HCT116 (cell line): ENCODE results near the gene HDAC7. TPM values are rescaled to one million over a fixed set of nuclear protein-coding genes. Genes with fewer than 3 reads are reported as not detected.
A peak's percentile ranks its signal among the peaks of the same experiment; 100 is the strongest.

Experiments used
- ATAC-seq: fragments of 200-7000 bp; cut with Tn5 transposase; 2 replicates; pipeline ENCODE4 v1.9.1; 2020; ENCODE audit warnings: mild to moderate bottlenecking, moderate library complexity
- BruUV-seq: library from RNA; stranded (reverse); fragments of 400-500 nt; replicated peaks from 2 replicates; lab custom pipeline; 2021; lab: Mats Ljungman, UMichigan
- CTCF ChIA-PET: fragments of 300-600 bp; sonication (Branson Sonifier 250); formaldehyde crosslinking; loops from one replicate; lab custom pipeline; 2021; ENCODE audit warnings: antibody characterized with exemption; lab: Charles Lee
- POLR2A ChIA-PET: fragments of 300-600, 350-600 bp; sonication (Branson Sonifier 250); formaldehyde crosslinking; loops from one replicate; lab custom pipeline; 2021; ENCODE audit warnings: antibody characterized with exemption; lab: Charles Lee
- RAD21 ChIA-PET, 2 experiments: fragments of 300-600 bp; sonication (Branson Sonifier 250); formaldehyde crosslinking; loops; one replicate each; lab custom pipeline; 2023; ENCODE audit warnings: low total read pairs in 2 of 2; ENCODE audit not compliant: uncharacterized antibody in 2 of 2, unreplicated experiment in 2 of 2, low non-redundant PET in 1 of 2; lab: Charles Lee
- DNase-seq: peaks from one replicate; pipeline ENCODE4 v3.0.0-alpha.2; 2010; ENCODE audit warnings: low read depth, low spot score
- H2AFZ ChIP-seq: fragments of 200-600 bp; shearing (Covaris generic), sonication (generic); 2 replicates; pipeline ENCODE4 v1.6.1; 2017; ENCODE audit warnings: low read depth, mixed run types, mixed read lengths, antibody characterized with exemption, low read length; ENCODE audit not compliant: poor library complexity, severe bottlenecking
- H3K27ac ChIP-seq: 2 replicates; pipeline ENCODE4 v1.5.1; 2012; ENCODE audit warnings: low read depth, low read length
- H3K27me3 ChIP-seq: fragments of 200-600 bp; sonication (generic); 2 replicates; pipeline ENCODE4 v1.6.1; 2016; ENCODE audit warnings: mixed run types, low read length, mixed read lengths; ENCODE audit not compliant: insufficient read depth
- H3K36me3 ChIP-seq, 2 experiments: fragments of 200-500 bp in 1 of 2; fragments of 200-600 bp in 1 of 2; sonication (Bioruptor generic) in 1 of 2; sonication (generic) in 1 of 2; 2 replicates each; pipeline versions ENCODE4 v1.5.1 to v1.6.1; 2014 to 2016; ENCODE audit warnings: low read length in 2 of 2, inconsistent platforms in 1 of 2, mixed read lengths in 1 of 2, mixed run types in 1 of 2; ENCODE audit not compliant: insufficient read depth in 2 of 2, control insufficient read depth in 1 of 2
- H3K4me1 ChIP-seq, 2 experiments: fragments of 200-600 bp in 1 of 2; sonication (generic) in 1 of 2; 2 replicates each; pipeline versions ENCODE4 v1.5.1 to v1.6.1; 2012 to 2017; ENCODE audit warnings: low read length in 2 of 2, inconsistent platforms in 1 of 2, mild to moderate bottlenecking in 1 of 2, mixed read lengths in 1 of 2, mixed run types in 1 of 2, moderate library complexity in 1 of 2; ENCODE audit not compliant: insufficient read depth in 2 of 2, control insufficient read depth in 1 of 2
- H3K4me2 ChIP-seq: fragments of 200-600 bp; sonication (generic); 2 replicates; pipeline ENCODE4 v1.6.1; 2017; ENCODE audit warnings: mixed run types, low read length, mixed read lengths
- H3K4me3 ChIP-seq, 2 experiments: fragments of 200-600 bp in 1 of 2; sonication (generic) in 1 of 2; replicated peaks in 1 of 2; 2 replicates each; pipeline ENCODE4 v1.5.1; 2011 to 2016; ENCODE audit warnings: low read length in 2 of 2, control low read depth in 1 of 2, low read depth in 1 of 2, mild to moderate bottlenecking in 1 of 2, mixed read lengths in 1 of 2, mixed run types in 1 of 2
- H3K79me2 ChIP-seq: fragments of 200-600 bp; sonication (generic); 2 replicates; pipeline ENCODE4 v1.6.1; 2017; ENCODE audit warnings: mild to moderate bottlenecking, mixed run types, low read length, moderate library complexity, mixed read lengths; ENCODE audit not compliant: insufficient read depth
- H3K9ac ChIP-seq: fragments of 200-600 bp; sonication (generic); 2 replicates; pipeline ENCODE4 v1.6.1; 2016; ENCODE audit warnings: low read length, mixed read lengths
- H3K9me2 ChIP-seq: fragments of 200-600 bp; sonication (generic), shearing (Covaris generic); 2 replicates; pipeline ENCODE4 v1.6.1; 2017; ENCODE audit warnings: mixed run types, mild to moderate bottlenecking, moderate library complexity; ENCODE audit not compliant: insufficient read depth
- H3K9me3 ChIP-seq, 2 experiments: fragments of 200-500 bp in 1 of 2; fragments of 200-600 bp in 1 of 2; sonication (Bioruptor generic) in 1 of 2; sonication (generic) in 1 of 2; 2 replicates each; pipeline ENCODE4 v1.6.1; 2014 to 2017; ENCODE audit warnings: low read length in 2 of 2, mixed read lengths in 2 of 2, inconsistent platforms in 1 of 2, low read depth in 1 of 2, mild to moderate bottlenecking in 1 of 2, mixed run types in 1 of 2, moderate library complexity in 1 of 2; ENCODE audit not compliant: control insufficient read depth in 1 of 2, insufficient read depth in 1 of 2
- H4K20me1 ChIP-seq: fragments of 200-600 bp; sonication (generic), shearing (Covaris generic); 2 replicates; pipeline ENCODE4 v1.6.1; 2017; ENCODE audit warnings: mixed run types, mild to moderate bottlenecking, moderate library complexity; ENCODE audit not compliant: insufficient read depth
- CBX3 ChIP-seq: IDR thresholded peaks from 2 replicates; pipeline ENCODE4 v1.6.1; 2012; ENCODE audit warnings: low read depth
- FOSL1 ChIP-seq: IDR thresholded peaks from 2 replicates; pipeline ENCODE4 v1.6.1; 2012; ENCODE audit warnings: low read depth
- RAD21 ChIP-seq: IDR thresholded peaks from 2 replicates; pipeline ENCODE4 v1.6.1; 2012; ENCODE audit warnings: low read depth, mild to moderate bottlenecking
- REST ChIP-seq: IDR thresholded peaks from 2 replicates; pipeline ENCODE4 v1.6.1; 2012; ENCODE audit warnings: low read depth
- SP1 ChIP-seq: IDR thresholded peaks from 2 replicates; pipeline ENCODE4 v1.6.1; 2012; ENCODE audit warnings: low read depth
- TCF7L2 ChIP-seq: IDR thresholded peaks from 2 replicates; pipeline ENCODE4 v1.7.0; 2011; ENCODE audit warnings: borderline replicate concordance, inconsistent platforms; ENCODE audit not compliant: insufficient read depth, insufficient read length; ENCODE audit errors: extremely low read depth
- YY1 ChIP-seq: IDR thresholded peaks from 2 replicates; pipeline ENCODE4 v1.6.1; 2011; ENCODE audit warnings: low read length, low read depth, moderate library complexity, mild to moderate bottlenecking; ENCODE audit not compliant: insufficient replicate concordance; ENCODE audit errors: extremely low read depth
- ZFX ChIP-seq: fragments of 450-650 bp; IDR thresholded peaks from 2 replicates; pipeline ENCODE4 v1.6.1; 2017
- intact Hi-C: fragments of 100-400 bp; cut with micrococcal nuclease; formaldehyde crosslinking; loops from 2 replicates; pipeline ENCODE4 v1.10.0; 2022
- total RNA-seq: library from RNA; stranded (reverse); gene quantifications from one replicate; pipeline ENCODE4 v1.2.1, GENCODE V29; 2021; ENCODE audit not compliant: unreplicated experiment

HDAC7 gene
- total RNA-seq, 1 experiment from 2014 or later: 38.1 TPM

GRCh38 chr12:47808050-47808449 is 11.7 kb downstream of the HDAC7 start:
- BruUV-seq: no TSS peak
- RAD21 ChIA-PET: no interaction called here
- CTCF ChIA-PET: interaction anchor here (1.1 to 2.0 kb wide), 2 partner anchors 30 to 41 kb away, joined by 3 to 14 read pairs; no protein-coding TSS in a partner anchor

More at GRCh38 chr12:47808050-47808449, 11.7 kb downstream of the HDAC7 start:
- Histone ChIP-seq H3K4me1 (peaks cover 29 to 54% of the 10 kb centered on the region in 2 experiments), H3K9me3 (no peaks in the 10 kb centered on the region), H3K27ac (no peak overlapping the region), H3K36me3 (no peaks in the 10 kb centered on the region), H4K20me1 (no peaks in the 10 kb centered on the region), H3K9ac (no peak overlapping the region), H3K79me2 (peaks cover 72% of the 10 kb centered on the region), H3K9me2 (no peaks in the 10 kb centered on the region), H2AFZ (no peak overlapping the region), H3K4me3 (no peak overlapping the region), H3K4me2 (0 out of 2 replicates have a peak overlapping the region, but pooled peaks have one; percentile 32), H3K27me3 (no peaks in the 10 kb centered on the region)
- ATAC-seq (no peak), DNase-seq (no peak)
- POLR2A ChIA-PET: no interaction called here
- TF ChIP-seq YY1 (no peak), REST (no peak), RAD21 (no peak), TCF7L2 (no peak), ZFX (no peak), FOSL1 (no peak), CBX3 (no peak), SP1 (no peak)
- intact Hi-C loops: no loop called here
